ENCODE results near the gene CXCR4. TPM values are rescaled to one million over a fixed set of nuclear protein-coding genes. Genes with fewer than 3 reads are reported as not detected.

The CXCR4 gene
- total RNA-seq, 1 experiment from 2014 or later, result 1.1 TPM

GRCh38 chr2:136070913-136071312 is 47.0 kb downstream of the CXCR4 start:
- intact Hi-C loops (cut with micrococcal nuclease; ENCODE audit: unreplicated experiment), result no loop called here
- no peak overlapping the region for H3K4me2 ChIP-seq
- no peaks in the 10 kb centered on the region for H3K36me3 ChIP-seq (ENCODE audit: low read depth)
- H3K4me3 ChIP-seq, result no peak overlapping the region
- ChIA-PET POLR2A (ENCODE audit: unreplicated experiment) (no interaction called here), CTCF (no interaction called here)
- no peaks in the 10 kb centered on the region for H4K20me1 ChIP-seq (ENCODE audit: insufficient read depth)
- no peaks in the 10 kb centered on the region for H3K27me3 ChIP-seq (ENCODE audit: insufficient read depth, low read depth)
- H3K9me3 ChIP-seq (ENCODE audit: insufficient read depth, low read depth), result peaks cover 6% of the 10 kb centered on the region; the same call in 1 of the 2 replicates
- no peak for DNase-seq
- no peaks in the 10 kb centered on the region for H3K9me2 ChIP-seq (ENCODE audit: insufficient read depth)
- no peaks in the 10 kb centered on the region for H3F3A ChIP-seq (ENCODE audit: insufficient read depth, low read depth)
- no peaks in the 10 kb centered on the region for H3K79me2 ChIP-seq (ENCODE audit: low read depth)
- BruUV-seq (replicated peaks), result no TSS peak
- TF ChIP-seq CTCF (conservative IDR thresholded peaks at IDR 0.05), result no peak
- no peak for TF ChIP-seq EZH2 (IDR thresholded peaks at IDR 0.05; ENCODE audit: low read depth)
- H3K27ac ChIP-seq, result no peak overlapping the region
- no peaks in the 10 kb centered on the region for H3K4me1 ChIP-seq (replicated peaks; ENCODE audit: insufficient read depth)
- no peak overlapping the region for H2AFZ ChIP-seq

GRCh38 chr2:136069773-136070172 is 48.2 kb downstream of the CXCR4 start:
- no peak for DNase-seq
- TF ChIP-seq EZH2 (IDR thresholded peaks at IDR 0.05; ENCODE audit: low read depth), result no peak
- TF ChIP-seq CTCF (conservative IDR thresholded peaks at IDR 0.05), result no peak
- Histone ChIP-seq H3K27me3 (ENCODE audit: insufficient read depth, low read depth) (no peaks in the 10 kb centered on the region), H3K9me2 (ENCODE audit: insufficient read depth) (no peaks in the 10 kb centered on the region), H3F3A (ENCODE audit: insufficient read depth, low read depth) (no peaks in the 10 kb centered on the region), H3K36me3 (ENCODE audit: low read depth) (no peaks in the 10 kb centered on the region), H3K4me3 (no peak overlapping the region), H3K79me2 (ENCODE audit: low read depth) (no peaks in the 10 kb centered on the region), H3K4me1 (replicated peaks; ENCODE audit: insufficient read depth) (peaks cover 7% of the 10 kb centered on the region; the same call in 1 of the 2 replicates), H2AFZ (no peak overlapping the region), H3K4me2 (no peak overlapping the region), H3K9me3 (ENCODE audit: insufficient read depth, low read depth) (peaks cover 6% of the 10 kb centered on the region; the same call in 1 of the 2 replicates), H4K20me1 (ENCODE audit: insufficient read depth) (no peaks in the 10 kb centered on the region), H3K27ac (no peak overlapping the region)
- POLR2A ChIA-PET (ENCODE audit: unreplicated experiment), result interaction anchor here (0.6 kb wide), 1 partner anchor 67 kb away, joined by 3 read pairs; no protein-coding TSS in a partner anchor
- BruUV-seq (replicated peaks), result no TSS peak
- CTCF ChIA-PET, result interaction anchor here (0.6 kb wide), 1 partner anchor 120 kb away, joined by 3 read pairs; no protein-coding TSS in a partner anchor
- intact Hi-C loops (cut with micrococcal nuclease; ENCODE audit: unreplicated experiment), result no loop called here

GRCh38 chr2:136068581-136069227 is 49.2 kb downstream of the CXCR4 start:
- no peaks in the 10 kb centered on the region for H3K27me3 ChIP-seq (ENCODE audit: insufficient read depth, low read depth)
- no peaks in the 10 kb centered on the region for H3K9me2 ChIP-seq (ENCODE audit: insufficient read depth)
- ChIA-PET POLR2A (ENCODE audit: unreplicated experiment) (no interaction called here), CTCF (no interaction called here)
- H3F3A ChIP-seq (ENCODE audit: insufficient read depth, low read depth), result no peaks in the 10 kb centered on the region
- intact Hi-C loops (cut with micrococcal nuclease; ENCODE audit: unreplicated experiment), result no loop called here
- H3K9me3 ChIP-seq (ENCODE audit: insufficient read depth, low read depth), result peaks cover 6% of the 10 kb centered on the region; the same call in 1 of the 2 replicates
- no peak overlapping the region for H2AFZ ChIP-seq
- H3K79me2 ChIP-seq (ENCODE audit: low read depth), result no peaks in the 10 kb centered on the region
- TF ChIP-seq EZH2 (IDR thresholded peaks at IDR 0.05; ENCODE audit: low read depth) (no peak), CTCF (conservative IDR thresholded peaks at IDR 0.05) (no peak)
- H3K27ac ChIP-seq, result no peak overlapping the region
- BruUV-seq (replicated peaks), result no TSS peak
- H3K4me2 ChIP-seq, result no peak overlapping the region
- H4K20me1 ChIP-seq (ENCODE audit: insufficient read depth), result no peaks in the 10 kb centered on the region
- no peaks in the 10 kb centered on the region for H3K36me3 ChIP-seq (ENCODE audit: low read depth)
- no peak overlapping the region for H3K4me3 ChIP-seq
- peaks cover 7% of the 10 kb centered on the region; the same call in 1 of the 2 replicates for H3K4me1 ChIP-seq (replicated peaks; ENCODE audit: insufficient read depth)
- no peak for DNase-seq

Data from PC-9 (cell line).